CD4-positive, alpha-beta memory T cell (primary cell): ENCODE measurements around the gene SFSWAP. TPM values are rescaled to one million over a fixed set of nuclear protein-coding genes. Genes with fewer than 3 reads are reported as not detected.
A peak's percentile ranks its signal among the peaks of the same experiment; 100 is the strongest.

ENCODE experiments used
- CTCF ChIA-PET: fragments of 350-600 bp; sonication (Branson Sonifier 250); formaldehyde crosslinking; loops from one replicate; lab custom pipeline; 2021; ENCODE audit warnings: inconsistent platforms; ENCODE audit not compliant: partially characterized antibody; lab: Charles Lee
- POLR2A ChIA-PET: fragments of 350-600 bp; sonication (Branson Sonifier 250); formaldehyde crosslinking; loops from one replicate; lab custom pipeline; 2021; ENCODE audit not compliant: partially characterized antibody; lab: Charles Lee
- DNase-seq, 5 donors: peaks; one replicate each; pipeline versions ENCODE4 v3.0.0 to v3.0.0-alpha.2; 2020 to 2022; ENCODE audit warnings: mixed read lengths in 1 of 5
- H3K27ac ChIP-seq: one replicate; pipeline ENCODE4 v1.7.0; 2013; ENCODE audit warnings: low read depth, low read length
- H3K27me3 ChIP-seq: 2 replicates; pipeline ENCODE4 v1.7.0; 2013; ENCODE audit warnings: mild to moderate bottlenecking, low read length, moderate library complexity; ENCODE audit not compliant: insufficient read depth
- H3K36me3 ChIP-seq: 2 replicates; pipeline ENCODE4 v1.7.0; 2013; ENCODE audit warnings: mild to moderate bottlenecking, low read length, moderate library complexity; ENCODE audit not compliant: insufficient read depth
- H3K4me1 ChIP-seq: 2 replicates; pipeline ENCODE4 v1.7.0; 2013; ENCODE audit warnings: mild to moderate bottlenecking, low read length, moderate library complexity; ENCODE audit not compliant: insufficient read depth
- H3K4me3 ChIP-seq, 2 donors: one replicate each; pipeline ENCODE4 v1.7.0; 2013; ENCODE audit warnings: low read length in 2 of 2, mild to moderate bottlenecking in 1 of 2
- H3K9me3 ChIP-seq, 2 donors: one replicate each; pipeline ENCODE4 v1.7.0; 2013; ENCODE audit warnings: low read length in 2 of 2, control low read depth in 1 of 2; ENCODE audit not compliant: control insufficient read depth in 1 of 2
- H3K27ac Mint-ChIP-seq, 7 donors: one replicate each; pipeline ENCODE4 v1.8.0; 2020 to 2021; ENCODE audit warnings: mixed read lengths in 7 of 7, mild to moderate bottlenecking in 6 of 7, inconsistent platforms in 3 of 7, moderate library complexity in 3 of 7
- H3K27me3 Mint-ChIP-seq, 2 donors: one replicate each; pipeline ENCODE4 v1.8.0; 2020 to 2021; ENCODE audit warnings: mixed read lengths in 2 of 2
- H3K36me3 Mint-ChIP-seq, 2 donors: one replicate each; pipeline ENCODE4 v1.8.0; 2020 to 2021; ENCODE audit warnings: mixed read lengths in 2 of 2, inconsistent platforms in 1 of 2, mild to moderate bottlenecking in 1 of 2
- H3K4me1 Mint-ChIP-seq, 4 donors: one replicate each; pipeline ENCODE4 v1.8.0; 2020 to 2021; ENCODE audit warnings: mixed read lengths in 4 of 4, mild to moderate bottlenecking in 1 of 4
- H3K4me3 Mint-ChIP-seq, 8 donors: one replicate each; pipeline ENCODE4 v1.8.0; 2020 to 2021; ENCODE audit warnings: mixed read lengths in 8 of 8, mild to moderate bottlenecking in 7 of 8, moderate library complexity in 6 of 8, inconsistent platforms in 3 of 8
- H3K9me3 Mint-ChIP-seq, 8 donors: one replicate each; pipeline ENCODE4 v1.8.0; 2020 to 2021; ENCODE audit warnings: mixed read lengths in 8 of 8, mild to moderate bottlenecking in 5 of 8, inconsistent platforms in 3 of 8, moderate library complexity in 1 of 8
- intact Hi-C: fragments of 100-400 bp; cut with micrococcal nuclease; formaldehyde crosslinking; loops from one replicate; pipeline ENCODE4 v1.15.1; 2023
- polyA plus RNA-seq, 2 donors: library from polyadenylated mRNA; unstranded; fragments of 300-500 nt; fragmentation: Illumina TruSeq; gene quantifications; one replicate each; pipeline ENCODE4 v1.2.3, GENCODE V29; 2021
- total RNA-seq, 2 experiments: library from RNA; stranded (reverse); gene quantifications; one replicate each; pipeline ENCODE4 v1.2.3, GENCODE V29; 2021

SFSWAP gene
- total and polyA plus RNA-seq, 4 experiments from 2014 or later, result 9.8 to 96.8 (median 60.7) TPM

GRCh38 chr12:131793243-131794022 lies 82.5 kb downstream of the SFSWAP start:
- Histone ChIP-seq H3K27ac (no peak overlapping the region), H3K4me1 (no peaks in the 10 kb centered on the region), H3K4me3 (no peak overlapping the region), H3K27me3 (no peaks in the 10 kb centered on the region), H3K9me3 (no peaks in the 10 kb centered on the region), H3K36me3 (peaks cover 50% of the 10 kb centered on the region)
- H3K9me3 Mint-ChIP-seq, result no peaks in the 10 kb centered on the region
- ChIA-PET POLR2A (no interaction called here), CTCF (no interaction called here)
- no peak overlapping the region for H3K4me3 Mint-ChIP-seq
- H3K4me1 Mint-ChIP-seq, result peaks cover 0 to 1% (median under 1%) of the 10 kb centered on the region in 4 donors
- intact Hi-C loops, result no loop called here
- H3K36me3 Mint-ChIP-seq, result peaks cover 60 to 72% of the 10 kb centered on the region in 2 donors
- DNase-seq, result no peak
- no peaks in the 10 kb centered on the region for H3K27me3 Mint-ChIP-seq
- H3K27ac Mint-ChIP-seq, result peak overlapping the region in 3 of 7 donors; percentile 4 to 82 (median 65)

GRCh38 chr12:131794061-131794460 lies 83.2 kb downstream of the SFSWAP start:
- Mint-ChIP-seq H3K4me3 (no peak overlapping the region), H3K27me3 (no peaks in the 10 kb centered on the region), H3K9me3 (peaks cover 0 to 2% (median 0%) of the 10 kb centered on the region in 8 donors), H3K27ac (peak overlapping the region in 1 of 7 donors; percentile 32), H3K36me3 (peaks cover 60 to 73% of the 10 kb centered on the region in 2 donors), H3K4me1 (peaks cover 0 to 1% (median under 1%) of the 10 kb centered on the region in 4 donors)
- Histone ChIP-seq H3K27me3 (no peaks in the 10 kb centered on the region), H3K36me3 (peaks cover 51% of the 10 kb centered on the region), H3K4me3 (no peak overlapping the region), H3K27ac (no peak overlapping the region), H3K9me3 (no peaks in the 10 kb centered on the region), H3K4me1 (no peaks in the 10 kb centered on the region)
- intact Hi-C loops, result no loop called here
- CTCF ChIA-PET, result interaction anchor here (1.1 kb wide), 1 partner anchor 13 kb away, joined by 3 read pairs; no protein-coding TSS in a partner anchor
- POLR2A ChIA-PET, result no interaction called here
- no peak for DNase-seq

GRCh38 chr12:131794573-131794972 lies 83.7 kb downstream of the SFSWAP start:
- Histone ChIP-seq H3K4me3 (no peak overlapping the region), H3K4me1 (no peaks in the 10 kb centered on the region), H3K27me3 (no peaks in the 10 kb centered on the region), H3K9me3 (no peaks in the 10 kb centered on the region), H3K27ac (no peak overlapping the region), H3K36me3 (peaks cover 55% of the 10 kb centered on the region)
- H3K27me3 Mint-ChIP-seq, result no peaks in the 10 kb centered on the region
- H3K9me3 Mint-ChIP-seq, result peaks cover 0 to 2% (median 0%) of the 10 kb centered on the region in 8 donors
- CTCF ChIA-PET, result interaction anchor here (1.1 kb wide), 1 partner anchor 14 kb away, joined by 3 read pairs; no protein-coding TSS in a partner anchor
- H3K27ac Mint-ChIP-seq, result peak overlapping the region in 1 of 7 donors; percentile 32
- POLR2A ChIA-PET, result no interaction called here
- H3K4me1 Mint-ChIP-seq, result peaks cover 0 to 1% (median under 1%) of the 10 kb centered on the region in 4 donors
- intact Hi-C loops, result no loop called here
- H3K4me3 Mint-ChIP-seq, result no peak overlapping the region
- H3K36me3 Mint-ChIP-seq, result peaks cover 63 to 73% of the 10 kb centered on the region in 2 donors
- no peak for DNase-seq

- peaks cover 0 to 1% (median under 1%) of the 10 kb centered on the region in 4 donors for H3K4me1 Mint-ChIP-seq
- H3K4me3 Mint-ChIP-seq, result no peak overlapping the region
- Histone ChIP-seq H3K27ac (no peak overlapping the region), H3K4me3 (no peak overlapping the region), H3K36me3 (peaks cover 54% of the 10 kb centered on the region), H3K4me1 (no peaks in the 10 kb centered on the region), H3K27me3 (no peaks in the 10 kb centered on the region), H3K9me3 (no peaks in the 10 kb centered on the region)
- no peak overlapping the region for H3K27ac Mint-ChIP-seq
- H3K27me3 Mint-ChIP-seq, result no peaks in the 10 kb centered on the region
- DNase-seq, result no peak
- peaks cover 0 to 2% (median 0%) of the 10 kb centered on the region in 8 donors for H3K9me3 Mint-ChIP-seq
- intact Hi-C loops, result no loop called here
- POLR2A ChIA-PET, result no interaction called here
- H3K36me3 Mint-ChIP-seq, result peaks cover 59 to 73% of the 10 kb centered on the region in 2 donors
- CTCF ChIA-PET, result interaction anchor here (1.1 kb wide), 1 partner anchor 14 kb away, joined by 3 read pairs; no protein-coding TSS in a partner anchor
Observed at GRCh38 chr12:131795064-131795463, 84.2 kb downstream of the SFSWAP start.

- Mint-ChIP-seq H3K9me3 (peaks cover 0 to 2% (median 0%) of the 10 kb centered on the region in 8 donors), H3K4me1 (peaks cover 0 to 1% (median under 1%) of the 10 kb centered on the region in 4 donors), H3K4me3 (no peak overlapping the region), H3K36me3 (peaks cover 56 to 74% of the 10 kb centered on the region in 2 donors), H3K27ac (peak overlapping the region in 1 of 7 donors; percentile 43), H3K27me3 (no peaks in the 10 kb centered on the region)
- no peak overlapping the region for H3K27ac ChIP-seq
- DNase-seq, result no peak
- no peaks in the 10 kb centered on the region for H3K4me1 ChIP-seq
- no peak overlapping the region for H3K4me3 ChIP-seq
- intact Hi-C loops, result no loop called here
- no peaks in the 10 kb centered on the region for H3K9me3 ChIP-seq
- POLR2A ChIA-PET, result no interaction called here
- H3K36me3 ChIP-seq, result peaks cover 54% of the 10 kb centered on the region
- no peaks in the 10 kb centered on the region for H3K27me3 ChIP-seq
- CTCF ChIA-PET, result no interaction called here
Observed at GRCh38 chr12:131795690-131796410, 85.0 kb downstream of the SFSWAP start.

- no peak for DNase-seq
- Histone ChIP-seq H3K27ac (no peak overlapping the region), H3K4me3 (no peak overlapping the region), H3K9me3 (no peaks in the 10 kb centered on the region), H3K36me3 (peaks cover 54% of the 10 kb centered on the region), H3K4me1 (no peaks in the 10 kb centered on the region), H3K27me3 (no peaks in the 10 kb centered on the region)
- peaks cover 0 to 2% (median under 1%) of the 10 kb centered on the region in 4 donors for H3K4me1 Mint-ChIP-seq
- no peaks in the 10 kb centered on the region for H3K27me3 Mint-ChIP-seq
- H3K36me3 Mint-ChIP-seq, result peaks cover 57 to 73% of the 10 kb centered on the region in 2 donors
- H3K27ac Mint-ChIP-seq, result no peak overlapping the region
- peaks cover 0 to 2% (median 0%) of the 10 kb centered on the region in 8 donors for H3K9me3 Mint-ChIP-seq
- ChIA-PET POLR2A (no interaction called here), CTCF (no interaction called here)
- intact Hi-C loops, result no loop called here
- H3K4me3 Mint-ChIP-seq, result no peak overlapping the region
Observed at GRCh38 chr12:131796411-131796736, 85.5 kb downstream of the SFSWAP start.
